Mesodermal cell (in vitro differentiated cells): ENCODE data around the gene ZNF618.

ENCODE experiments used
- H3K27ac ChIP-seq: 2 replicates; pipeline ENCODE4 v1.7.0; 2013; ENCODE audit warnings: mild to moderate bottlenecking, low read depth, low read length, moderate library complexity; ENCODE audit not compliant: severe bottlenecking
- H3K36me3 ChIP-seq: 2 replicates; pipeline ENCODE4 v1.7.1; 2013; ENCODE audit warnings: mild to moderate bottlenecking, low read length, moderate library complexity; ENCODE audit not compliant: control insufficient read depth, insufficient read depth
- H3K4me1 ChIP-seq: one replicate; pipeline ENCODE4 v1.7.1; 2013; ENCODE audit warnings: mild to moderate bottlenecking, low read length; ENCODE audit not compliant: insufficient read depth, control insufficient read depth, poor library complexity, severe bottlenecking
- H3K4me3 ChIP-seq: 2 replicates; pipeline ENCODE4 v1.7.0; 2013; ENCODE audit warnings: low read length, control low read depth, mild to moderate bottlenecking; ENCODE audit not compliant: insufficient read depth, poor library complexity, severe bottlenecking; ENCODE audit errors: extremely low read depth
- H3K9me3 ChIP-seq: 2 replicates; pipeline ENCODE4 v1.7.1; 2013; ENCODE audit warnings: mild to moderate bottlenecking, low read length, moderate library complexity; ENCODE audit not compliant: control insufficient read depth
- WGBS, 2 experiments: methylation state at CpG; one replicate each; pipeline ENCODE4 v1.1.5; 2013; ENCODE audit warnings: missing lambda C conversion rate in 2 of 2; ENCODE audit not compliant: insufficient coverage in 2 of 2; 5-methylcytosine and 5-hydroxymethylcytosine counted together

ZNF618 gene

GRCh38 chr9:114025760-114026159 lies 149.7 kb downstream of the ZNF618 start:
- Histone ChIP-seq H3K36me3 (peaks cover 65% of the 10 kb centered on the region), H3K27ac (no peak overlapping the region), H3K9me3 (peaks cover 4% of the 10 kb centered on the region), H3K4me1 (peaks cover 5% of the 10 kb centered on the region), H3K4me3 (no peak overlapping the region)
- 94 to 98% methylated on average over 5 of the region's 5 CpGs for WGBS, 2 experiments

- peaks cover 70% of the 10 kb centered on the region for H3K36me3 ChIP-seq
- no peak overlapping the region for H3K4me3 ChIP-seq
- peaks cover 4% of the 10 kb centered on the region for H3K9me3 ChIP-seq
- peaks cover 5% of the 10 kb centered on the region for H3K4me1 ChIP-seq
- WGBS, 2 experiments = 90 to 100% methylated on average over 4 of the region's 4 CpGs
- H3K27ac ChIP-seq = no peak overlapping the region
Measured at GRCh38 chr9:114026335-114026734, 150.2 kb downstream of the ZNF618 start.

DNA sequence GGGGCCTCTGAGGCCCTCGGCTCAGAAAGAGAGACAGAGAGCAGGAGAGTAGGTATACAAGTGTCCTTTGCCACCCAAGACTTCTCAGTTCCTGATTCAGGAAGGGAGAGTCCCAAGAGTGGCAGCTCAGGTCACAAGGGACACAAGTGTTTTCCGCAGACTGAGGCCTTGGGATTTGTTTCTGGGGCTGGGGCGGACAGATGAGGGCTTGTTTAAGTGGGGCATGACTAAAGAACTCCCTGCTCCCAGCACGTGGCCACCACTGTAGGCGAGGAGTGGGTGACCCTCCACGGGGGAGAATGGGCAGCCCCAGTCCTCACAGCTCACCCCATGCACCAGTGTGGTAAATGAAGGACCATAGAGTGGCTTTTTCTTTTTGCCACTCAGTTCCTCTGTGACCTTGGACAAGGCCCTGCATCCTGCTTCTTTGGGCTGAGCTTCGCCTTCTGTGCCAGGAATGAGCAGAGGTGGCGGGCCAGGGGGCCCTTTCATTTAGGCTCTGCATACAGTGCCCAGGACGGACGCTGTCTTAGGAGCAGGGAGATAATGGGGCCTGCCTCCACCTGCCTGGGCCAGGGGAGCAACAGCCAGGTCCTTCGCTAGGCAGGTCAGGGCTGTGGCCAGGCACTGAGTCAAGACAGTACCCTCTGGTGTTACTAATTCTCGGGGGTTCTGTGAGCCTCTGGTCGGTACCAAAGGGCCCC lies 151.2 kb downstream of the ZNF618 start:
- Histone ChIP-seq H3K4me1 (peaks cover 5% of the 10 kb centered on the region), H3K4me3 (no peak overlapping the region), H3K36me3 (peaks cover 76% of the 10 kb centered on the region), H3K27ac (no peak overlapping the region), H3K9me3 (peaks cover 4% of the 10 kb centered on the region)
- WGBS, 2 experiments = 90 to 96% methylated on average over 8 to 13 of the region's 13 CpGs

GRCh38 chr9:114027863-114028465 lies 151.9 kb downstream of the ZNF618 start:
- Histone ChIP-seq H3K4me3 (no peak overlapping the region), H3K9me3 (no peaks in the 10 kb centered on the region), H3K4me1 (peaks cover 5% of the 10 kb centered on the region), H3K27ac (no peak overlapping the region), H3K36me3 (peaks cover 75% of the 10 kb centered on the region)
- 88 to 95% methylated on average over 4 of the region's 4 CpGs for WGBS, 2 experiments

DNA sequence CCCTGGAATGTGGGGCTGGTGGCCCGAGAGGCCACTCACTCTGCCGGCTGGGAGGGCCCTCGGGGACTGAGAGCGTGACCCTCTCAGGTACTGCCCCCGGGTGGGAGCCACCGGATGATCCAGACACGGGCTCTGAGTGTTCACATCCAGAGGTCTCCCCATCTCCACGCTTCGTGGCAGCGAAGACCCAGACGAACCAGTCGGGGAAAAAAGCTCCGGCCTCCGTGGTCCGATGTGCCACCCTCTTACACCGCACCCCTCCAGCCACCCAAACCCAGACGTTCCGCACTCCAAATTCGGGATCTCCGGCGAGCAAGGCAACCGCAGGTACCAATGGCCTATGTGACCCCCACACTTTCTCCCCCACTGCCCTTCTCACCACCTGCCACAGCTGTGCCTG lies 152.5 kb downstream of the ZNF618 start:
- 95 to 97% methylated on average over 20 to 22 of the region's 22 CpGs for WGBS, 2 experiments
- H3K27ac ChIP-seq = no peak overlapping the region

DNA sequence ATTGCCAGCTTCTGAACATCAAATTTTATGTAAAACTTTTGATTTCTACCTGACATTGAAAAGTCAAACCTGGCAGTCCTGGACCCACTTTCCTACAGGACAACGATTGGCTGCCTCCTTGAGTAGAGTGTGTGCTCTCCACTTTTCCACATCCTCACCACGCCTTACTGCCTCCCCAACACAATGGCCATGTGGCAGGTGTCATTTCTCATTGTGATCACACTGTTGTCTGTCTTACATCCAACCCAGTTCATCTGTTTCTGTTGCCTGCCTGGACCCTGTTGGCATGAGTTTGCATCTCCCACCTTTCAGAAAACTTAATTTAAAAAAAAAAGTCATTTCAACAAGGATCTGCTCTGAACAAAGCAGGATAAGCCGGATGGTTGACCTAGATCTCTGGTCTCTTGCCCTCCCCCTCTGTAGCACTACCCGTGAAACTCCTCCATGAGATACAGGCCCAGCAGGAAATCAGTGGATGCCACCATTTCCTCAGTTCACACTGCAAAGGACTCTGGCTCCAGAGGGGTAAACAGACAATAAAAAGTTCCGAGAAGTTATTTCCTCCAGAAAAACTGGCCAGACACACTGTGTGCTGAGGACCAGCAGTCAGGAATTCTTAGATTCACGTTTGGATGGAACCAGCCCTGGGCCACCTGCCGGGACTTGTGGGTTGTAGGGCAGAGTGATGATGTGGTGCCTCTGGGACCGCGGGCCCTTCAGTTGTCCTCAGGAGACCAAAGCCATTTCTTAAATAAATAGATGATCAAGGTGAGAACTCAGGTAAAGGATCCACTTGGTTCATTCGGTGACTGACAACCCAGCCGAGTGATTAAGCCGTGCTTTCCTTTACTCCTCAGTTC lies 153.4 kb downstream of the ZNF618 start:
- Histone ChIP-seq H3K27ac (no peak overlapping the region), H3K9me3 (no peaks in the 10 kb centered on the region), H3K4me3 (no peak overlapping the region), H3K4me1 (peaks cover 5% of the 10 kb centered on the region), H3K36me3 (peaks cover 80% of the 10 kb centered on the region)
- 89 to 96% methylated on average over 9 to 12 of the region's 12 CpGs for WGBS, 2 experiments

More for the DNA sequence above, 152.5 kb downstream of the ZNF618 start:
- Histone ChIP-seq H3K4me1 (peaks cover 5% of the 10 kb centered on the region), H3K4me3 (no peak overlapping the region), H3K36me3 (peaks cover 80% of the 10 kb centered on the region), H3K9me3 (no peaks in the 10 kb centered on the region)

GRCh38 chr9:114030364-114030763 lies 154.3 kb downstream of the ZNF618 start:
- peaks cover 77% of the 10 kb centered on the region for H3K36me3 ChIP-seq
- H3K9me3 ChIP-seq = no peaks in the 10 kb centered on the region
- no peak overlapping the region for H3K27ac ChIP-seq
- H3K4me1 ChIP-seq = no peaks in the 10 kb centered on the region
- H3K4me3 ChIP-seq = no peak overlapping the region
- WGBS, 2 experiments = 93 to 95% methylated on average over 8 to 9 of the region's 9 CpGs

DNA sequence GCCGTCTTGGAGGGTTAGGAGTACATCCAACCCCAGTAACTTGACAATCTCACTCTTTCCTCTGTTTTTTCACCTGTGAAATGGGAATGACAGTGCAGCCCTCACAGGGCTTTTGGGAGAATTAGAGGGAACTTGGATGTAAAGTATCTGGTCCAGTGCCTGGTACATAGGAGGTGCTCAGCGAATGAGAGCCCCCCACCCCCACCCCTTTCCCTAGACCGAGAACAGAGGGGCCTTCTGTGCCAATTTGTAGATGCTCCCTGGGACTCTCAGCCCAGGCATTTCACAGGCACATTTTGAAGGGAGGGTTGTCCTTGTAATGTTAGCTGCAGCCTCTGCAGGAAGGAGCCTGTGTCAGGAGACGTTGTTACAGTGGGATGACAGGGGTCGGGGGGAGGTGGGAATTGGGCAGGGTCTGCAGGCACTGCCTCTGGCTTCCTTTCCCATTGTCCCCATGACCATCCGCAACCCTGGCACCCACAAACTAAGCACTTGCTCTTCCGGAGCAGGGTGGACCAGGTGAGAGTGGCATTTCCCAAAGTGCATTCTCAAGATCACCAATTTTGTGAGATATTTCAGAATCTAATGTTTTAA lies 155.0 kb downstream of the ZNF618 start:
- H3K4me1 ChIP-seq = no peaks in the 10 kb centered on the region
- 94 to 100% methylated on average over 2 to 5 of the region's 7 CpGs for WGBS, 2 experiments
- no peak overlapping the region for H3K4me3 ChIP-seq
- no peak overlapping the region for H3K27ac ChIP-seq
- H3K36me3 ChIP-seq = peaks cover 77% of the 10 kb centered on the region
- H3K9me3 ChIP-seq = no peaks in the 10 kb centered on the region

DNA sequence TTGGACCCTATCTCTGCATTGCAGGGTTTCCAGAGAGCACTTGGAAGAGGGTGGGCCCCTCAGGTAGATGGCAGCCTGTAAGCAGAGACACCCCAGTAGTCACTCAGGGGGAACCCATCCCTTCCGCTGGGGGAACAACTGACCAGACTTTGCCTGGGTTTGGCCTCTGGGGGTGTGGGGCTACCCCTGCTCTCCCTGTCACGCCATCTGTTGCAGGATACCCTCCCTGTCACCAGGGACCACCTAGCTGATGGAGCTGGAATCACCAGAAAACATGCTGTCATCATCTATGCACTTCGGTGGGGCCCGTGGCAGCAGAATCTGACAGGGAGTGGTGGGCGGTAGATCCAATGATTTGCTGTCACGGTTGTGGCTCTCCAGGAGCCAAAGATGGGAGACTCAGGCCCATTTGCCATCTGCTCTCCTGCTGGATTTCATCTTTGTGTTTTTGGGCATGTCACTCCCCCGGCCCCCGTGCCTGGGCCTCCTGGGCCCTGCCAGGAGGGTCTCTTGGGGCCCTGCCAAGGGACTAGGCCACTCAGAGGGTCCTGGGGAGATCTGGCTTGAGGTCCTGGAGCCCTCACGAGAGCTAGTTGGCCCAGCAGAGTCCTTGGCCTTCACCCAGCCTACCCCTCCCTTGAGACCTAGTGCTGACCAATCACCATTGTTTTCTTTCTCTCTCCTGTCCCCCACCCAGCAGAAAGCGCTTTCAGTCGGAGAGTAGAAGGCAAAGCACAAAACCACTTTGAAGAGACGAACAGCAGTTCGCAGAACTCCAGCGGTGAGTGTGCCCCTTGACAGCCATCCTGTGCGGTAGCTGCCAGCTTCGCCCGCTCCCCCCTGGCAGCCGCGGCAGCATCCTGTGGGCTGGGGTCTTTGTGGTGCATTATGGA lies 156.1 kb downstream of the ZNF618 start:
- WGBS, 2 experiments = 91 to 93% methylated on average over 14 of the region's 19 CpGs
- Histone ChIP-seq H3K36me3 (peaks cover 80% of the 10 kb centered on the region), H3K4me1 (no peaks in the 10 kb centered on the region), H3K4me3 (no peak overlapping the region), H3K9me3 (no peaks in the 10 kb centered on the region), H3K27ac (peak overlapping the region; percentile 5)
